Bronchus fibroblast of lung (primary cell): ENCODE results near the gene CXCR3. TPM values are rescaled to one million over a fixed set of nuclear protein-coding genes. Genes with fewer than 3 reads are reported as not detected.

ENCODE experiments used
- total RNA-seq: library from RNA; depleted of rRNA; stranded (reverse); fragments of >200 nt; gene quantifications from 2 replicates; pipeline ENCODE4 v1.2.3, GENCODE V29; 2015

CXCR3 gene
- total RNA-seq: not detected in 2 replicates

DNA sequence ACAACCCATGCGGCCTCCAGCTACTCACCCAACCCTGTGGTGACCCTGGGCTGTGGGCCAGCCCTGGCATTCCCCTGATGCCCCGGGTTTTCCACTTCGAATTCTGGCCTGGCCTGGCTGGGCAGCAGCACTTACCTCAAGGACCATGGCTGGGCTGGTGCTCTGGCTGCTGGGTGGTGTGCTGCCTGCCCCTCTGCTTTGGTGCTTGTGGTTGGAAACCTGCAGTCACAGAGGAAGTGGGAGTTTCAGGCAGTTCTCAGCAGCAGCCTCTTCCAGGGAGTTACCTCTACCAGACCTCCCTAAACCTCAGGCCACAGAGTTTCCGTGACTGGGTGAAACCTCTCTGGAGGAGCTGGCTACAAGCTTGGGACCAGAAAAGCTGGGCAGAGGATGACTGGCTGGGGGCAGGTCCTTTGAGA is at the start of gene CXCR3:
CXCR3 (minus strand) TSS at position 209 of the 419 bp plus-strand sequence; CDS start at position 147, 62 bp downstream.

DNA sequence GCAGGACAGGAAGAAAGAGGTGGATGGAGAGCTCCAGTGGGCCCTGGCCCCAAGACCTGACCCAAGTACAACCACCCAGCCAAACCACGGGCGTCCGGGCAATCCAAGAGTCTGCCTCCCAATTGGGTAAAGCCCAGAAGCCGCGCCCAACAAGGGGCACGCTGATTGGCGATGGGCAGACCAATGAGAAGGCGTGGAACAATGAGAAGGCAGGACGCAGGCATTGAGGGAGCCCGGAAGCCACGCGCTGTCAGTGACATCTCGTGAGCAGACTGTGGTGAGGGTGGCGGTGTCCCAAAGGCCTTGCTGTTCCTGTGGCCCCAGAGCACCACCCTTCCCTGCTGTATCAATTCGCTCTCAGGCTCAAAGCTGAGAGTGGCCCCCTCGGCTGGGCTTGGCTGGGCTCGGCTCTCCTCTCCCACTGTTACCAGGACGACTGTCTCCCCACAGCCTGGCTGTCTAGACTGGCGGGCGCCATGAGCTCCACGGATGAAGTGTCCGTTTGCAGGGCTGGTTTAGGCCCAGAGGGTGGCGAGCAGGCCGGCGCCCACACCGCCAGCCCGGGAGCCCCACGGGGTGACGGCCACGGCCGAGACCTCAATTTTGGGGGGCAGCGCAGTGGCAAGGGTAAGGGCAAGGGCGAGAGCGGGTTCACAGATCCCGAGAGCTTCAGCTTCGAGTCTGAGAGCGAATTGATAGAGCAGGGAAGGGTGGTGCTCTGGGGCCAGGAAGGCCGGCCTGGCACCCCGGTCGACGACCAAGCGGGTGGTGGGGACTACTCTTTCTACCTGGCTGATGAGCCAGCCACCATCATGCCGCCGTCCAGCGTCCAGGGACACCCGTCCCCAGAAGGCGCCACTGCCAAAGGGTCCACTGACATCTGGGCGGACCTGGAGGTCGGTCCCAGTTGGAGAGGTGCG is 49.3 kb upstream of the CXCR3 start, which contains the start of gene LOC101059915:
LOC101059915 (plus strand) TSS at position 219 of the 920 bp plus-strand sequence.

DNA sequence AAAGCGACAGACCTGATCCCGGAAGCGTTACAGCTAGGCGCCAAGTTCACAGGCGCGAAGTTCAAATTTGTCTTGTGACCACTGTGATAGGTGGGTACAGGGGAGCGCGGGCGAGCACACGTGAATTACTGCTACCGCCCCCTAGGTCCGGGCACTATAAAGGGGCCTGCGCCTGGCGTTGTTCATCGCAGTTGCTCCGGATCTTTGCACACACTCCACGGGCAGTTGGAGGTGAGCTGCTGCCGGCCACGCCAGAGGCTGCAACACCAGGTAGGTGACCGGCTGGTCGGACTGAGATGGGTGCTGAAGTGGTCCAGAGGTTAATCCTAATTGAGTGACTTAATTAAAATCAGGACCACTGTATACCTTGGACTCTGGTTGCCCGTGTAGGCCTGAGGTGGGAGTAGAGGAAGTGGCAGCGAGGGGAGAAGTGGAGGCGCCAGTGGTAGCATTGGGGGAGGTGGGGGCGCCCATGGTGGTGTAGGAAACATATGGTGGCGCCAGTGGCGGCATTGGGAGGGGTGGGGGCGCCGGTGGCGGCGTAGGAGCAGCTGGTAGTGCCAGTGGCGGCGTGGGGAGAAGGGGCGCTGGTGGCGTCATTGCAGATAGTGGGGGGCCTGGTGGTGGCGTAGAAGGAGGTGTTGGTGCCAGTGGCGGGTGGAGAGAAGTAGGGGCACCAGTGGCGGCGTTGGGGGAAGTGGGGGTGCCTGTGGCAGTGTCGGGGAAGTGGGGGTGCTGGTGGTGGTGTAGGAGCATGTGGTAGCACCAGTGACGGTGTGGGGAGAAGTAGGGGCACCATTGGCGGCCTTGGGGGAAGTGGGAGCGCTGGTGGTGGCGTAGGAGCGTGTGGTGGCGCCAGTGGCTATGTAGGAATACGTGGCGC is 39.8 kb downstream of the CXCR3 start, which contains the start of gene GCNA:
GCNA (plus strand) TSS at position 185 of the 883 bp plus-strand sequence. CDS start 2,385 bp downstream, outside the sequence.

Other genes starting within 250 kb of the CXCR3 start
- gene OGT, start 85.4 kb downstream of the CXCR3 start, total RNA-seq: 27.9 and 33.6 TPM in 2 replicates
- gene GCNA, start 40.1 kb downstream of the CXCR3 start, total RNA-seq: 0.17 and 0.59 TPM in 2 replicates
- not detected in 2 replicates for gene CXorf49, start 99.8 kb upstream of the CXCR3 start, total RNA-seq
- not detected in 2 replicates for gene CXorf49B, start 144.8 kb upstream of the CXCR3 start, total RNA-seq